Loucy (cell line): ENCODE results near the gene CD53.

Experiments
- EZH2phosphoT487 ChIP-seq: fragments of 200-600 bp; IDR thresholded peaks from 2 replicates; pipeline ENCODE4 v1.6.1; 2018; ENCODE audit warnings: antibody characterized with exemption, mild to moderate bottlenecking, moderate library complexity, borderline replicate concordance
- TF ChIP-seq, protein P1 (sequence below): fragments of 200-600 bp; sonication (generic); conservative IDR thresholded peaks from 2 replicates; pipeline ENCODE4 v1.5.1; 2014; ENCODE audit warnings: mild to moderate bottlenecking, antibody characterized with exemption, low read length

DNA sequence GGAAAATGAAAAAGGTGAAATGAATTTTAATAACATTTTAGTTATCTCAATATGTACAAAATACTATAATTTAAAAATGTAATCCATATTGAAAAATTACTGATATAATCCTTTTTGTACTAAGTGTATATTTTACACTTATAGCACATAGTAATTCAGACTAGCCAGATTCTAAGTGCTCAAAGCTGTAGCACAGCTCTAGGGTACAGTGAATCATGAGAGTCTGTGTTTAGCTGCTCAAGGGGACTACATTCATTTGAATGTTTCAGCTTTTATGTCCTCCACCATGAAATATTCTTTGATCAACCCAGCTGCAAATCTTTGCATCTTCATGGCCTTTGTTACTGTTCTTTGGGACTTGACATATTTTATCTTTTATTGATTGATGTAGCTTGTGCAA is 15.7 kb downstream of the CD53 start:
- TF ChIP-seq, protein P1, sequence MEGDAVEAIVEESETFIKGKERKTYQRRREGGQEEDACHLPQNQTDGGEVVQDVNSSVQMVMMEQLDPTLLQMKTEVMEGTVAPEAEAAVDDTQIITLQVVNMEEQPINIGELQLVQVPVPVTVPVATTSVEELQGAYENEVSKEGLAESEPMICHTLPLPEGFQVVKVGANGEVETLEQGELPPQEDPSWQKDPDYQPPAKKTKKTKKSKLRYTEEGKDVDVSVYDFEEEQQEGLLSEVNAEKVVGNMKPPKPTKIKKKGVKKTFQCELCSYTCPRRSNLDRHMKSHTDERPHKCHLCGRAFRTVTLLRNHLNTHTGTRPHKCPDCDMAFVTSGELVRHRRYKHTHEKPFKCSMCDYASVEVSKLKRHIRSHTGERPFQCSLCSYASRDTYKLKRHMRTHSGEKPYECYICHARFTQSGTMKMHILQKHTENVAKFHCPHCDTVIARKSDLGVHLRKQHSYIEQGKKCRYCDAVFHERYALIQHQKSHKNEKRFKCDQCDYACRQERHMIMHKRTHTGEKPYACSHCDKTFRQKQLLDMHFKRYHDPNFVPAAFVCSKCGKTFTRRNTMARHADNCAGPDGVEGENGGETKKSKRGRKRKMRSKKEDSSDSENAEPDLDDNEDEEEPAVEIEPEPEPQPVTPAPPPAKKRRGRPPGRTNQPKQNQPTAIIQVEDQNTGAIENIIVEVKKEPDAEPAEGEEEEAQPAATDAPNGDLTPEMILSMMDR, result no peak
- TF ChIP-seq EZH2phosphoT487, result no peak
